Endothelial cell of umbilical vein (primary cell): ENCODE measurements around the gene RIMS4. TPM values are rescaled to one million over a fixed set of nuclear protein-coding genes. Genes with fewer than 3 reads are reported as not detected.

Experiments
- BruUV-seq: library from RNA; stranded (reverse); fragments of 400-500 nt; replicated peaks from 2 replicates; lab custom pipeline; 2021; lab: Mats Ljungman, UMichigan
- CTCF ChIA-PET: fragments of 300-600, 350-600 bp; sonication (Branson Sonifier 250); formaldehyde crosslinking; loops from one replicate; lab custom pipeline; 2021; ENCODE audit warnings: antibody characterized with exemption, inconsistent platforms; lab: Charles Lee
- POLR2A ChIA-PET: fragments of 300-600, 350-600 bp; sonication (Branson Sonifier 250); formaldehyde crosslinking; loops from one replicate; lab custom pipeline; 2021; ENCODE audit warnings: antibody characterized with exemption, inconsistent platforms; lab: Charles Lee
- DNase-seq: peaks from one replicate; pipeline ENCODE4 v3.0.0-alpha.2; 2011; ENCODE audit warnings: low read depth, low spot score
- FAIRE-seq: peaks from 2 replicates; lab custom pipeline; 2011; peaks lifted over from hg19 to GRCh38; lab: Jason Lieb, UNC
- H2AFZ ChIP-seq: 2 replicates; pipeline ENCODE4 v1.6.0; 2012; ENCODE audit warnings: low read depth, low read length, control low read depth, inconsistent platforms
- H3K27ac ChIP-seq: 2 replicates; pipeline ENCODE4 v1.5.1; 2011; ENCODE audit warnings: low read depth, mild to moderate bottlenecking, control low read depth, low read length, moderate library complexity; ENCODE audit not compliant: insufficient read depth
- H3K27me3 ChIP-seq, 2 experiments: 2 replicates each; pipeline versions ENCODE4 v1.6.0 to v1.6.1; 2011; ENCODE audit warnings: low read length in 2 of 2, mixed read lengths in 1 of 2; ENCODE audit not compliant: control insufficient read depth in 2 of 2, insufficient read depth in 2 of 2
- H3K36me3 ChIP-seq, 2 experiments: 2 replicates in 1 of 2; 3 replicates in 1 of 2; pipeline ENCODE4 v1.5.1; 2011; ENCODE audit warnings: low read length in 2 of 2, mild to moderate bottlenecking in 1 of 2, moderate library complexity in 1 of 2; ENCODE audit not compliant: control insufficient read depth in 2 of 2, insufficient read depth in 2 of 2; ENCODE audit errors: extremely low read depth in 1 of 2
- H3K4me1 ChIP-seq: 3 replicates; pipeline ENCODE4 v1.5.1; 2011; ENCODE audit warnings: mild to moderate bottlenecking, low read length; ENCODE audit not compliant: control insufficient read depth, insufficient read depth; ENCODE audit errors: extremely low read depth
- H3K4me2 ChIP-seq: 2 replicates; pipeline ENCODE4 v1.6.1; 2011; ENCODE audit warnings: low read length, control low read depth, mixed read lengths; ENCODE audit not compliant: insufficient read depth
- H3K4me3 ChIP-seq, 3 experiments: fragments of 200-600 bp in 1 of 3; sonication (generic), shearing (Covaris generic) in 1 of 3; replicated peaks in 1 of 3; 2 replicates each; pipeline ENCODE4 v1.5.1; 2011 to 2016; ENCODE audit warnings: control low read depth in 3 of 3, low read length in 3 of 3, mild to moderate bottlenecking in 2 of 3, inconsistent platforms in 1 of 3, low read depth in 1 of 3, moderate library complexity in 1 of 3; ENCODE audit not compliant: insufficient read depth in 1 of 3
- H3K79me2 ChIP-seq: 2 replicates; pipeline ENCODE4 v1.6.0; 2012; ENCODE audit warnings: low read length, inconsistent platforms; ENCODE audit not compliant: control insufficient read depth, insufficient read depth
- H3K9ac ChIP-seq: replicated peaks from 2 replicates; pipeline ENCODE3; 2011; ENCODE audit warnings: low read length, control low read depth; ENCODE audit not compliant: insufficient read depth; ENCODE audit errors: extremely low read depth
- H3K9me1 ChIP-seq: replicated peaks from 3 replicates; pipeline ENCODE4 v1.6.0; 2011; ENCODE audit warnings: mild to moderate bottlenecking, low read length; ENCODE audit not compliant: control insufficient read depth, insufficient read depth; ENCODE audit errors: extremely low read depth
- H3K9me3 ChIP-seq: replicated peaks from 2 replicates; pipeline ENCODE4 v1.5.1; 2012; ENCODE audit warnings: low read length, inconsistent platforms; ENCODE audit not compliant: control insufficient read depth, insufficient read depth
- H4K20me1 ChIP-seq: replicated peaks from 2 replicates; pipeline ENCODE3; 2011; ENCODE audit warnings: mild to moderate bottlenecking, low read length; ENCODE audit not compliant: control insufficient read depth, insufficient read depth; ENCODE audit errors: extremely low read depth
- CTCF ChIP-seq, 2 donors: IDR thresholded peaks; 1 replicate in 1 of 2; 2 replicates in 1 of 2; pipeline ENCODE4 v1.5.1; 2011; ENCODE audit warnings: low read length in 2 of 2, mild to moderate bottlenecking in 2 of 2, moderate library complexity in 2 of 2, control low read depth in 1 of 2, inconsistent platforms in 1 of 2, low read depth in 1 of 2; ENCODE audit not compliant: insufficient read depth in 1 of 2; ENCODE audit errors: extremely low read depth in 1 of 2
- EZH2 ChIP-seq: IDR thresholded peaks from 2 replicates; pipeline ENCODE4 v1.6.1; 2012; ENCODE audit warnings: borderline replicate concordance, low read depth, mild to moderate bottlenecking, moderate library complexity, low read length, inconsistent platforms; ENCODE audit not compliant: severe bottlenecking
- FOS ChIP-seq: IDR thresholded peaks from 2 replicates; pipeline ENCODE4 v1.6.1; 2011; ENCODE audit warnings: mild to moderate bottlenecking, low read length, moderate library complexity, borderline replicate concordance; ENCODE audit not compliant: insufficient read depth
- GATA2 ChIP-seq: IDR thresholded peaks from 2 replicates; pipeline ENCODE4 v1.7.0; 2011; ENCODE audit warnings: low read depth, mild to moderate bottlenecking, moderate library complexity, mixed read lengths, low read length; ENCODE audit not compliant: insufficient read length, insufficient read depth
- JUN ChIP-seq: IDR thresholded peaks from 2 replicates; pipeline ENCODE4 v1.6.1; 2011; ENCODE audit warnings: borderline replicate concordance, low read depth; ENCODE audit not compliant: insufficient read length, insufficient read depth
- MAX ChIP-seq: IDR thresholded peaks from 2 replicates; pipeline ENCODE4 v1.6.1; 2011; ENCODE audit not compliant: insufficient read depth, insufficient read length
- MYC ChIP-seq: IDR thresholded peaks from one replicate; pipeline ENCODE4 v1.6.1; 2011; ENCODE audit warnings: mild to moderate bottlenecking, low read depth, low read length
- POLR2A ChIP-seq: IDR thresholded peaks from 2 replicates; pipeline ENCODE4 v1.6.1; 2012; ENCODE audit warnings: low read depth, mild to moderate bottlenecking, control low read depth, low read length
- POLR2AphosphoS5 ChIP-seq: IDR thresholded peaks from 2 replicates; pipeline ENCODE4 v1.6.1; 2012; ENCODE audit warnings: low read depth, mild to moderate bottlenecking, control low read depth, low read length, moderate library complexity; ENCODE audit not compliant: insufficient read depth
- dilution Hi-C: fragments of 300-500 bp; cut with MboI; formaldehyde crosslinking; loops from one replicate; pipeline ENCODE4 v1.15.0; 2019; ENCODE audit warnings: low sequenced_read_pairs; ENCODE audit not compliant: extremely low pct_ligation_motif_present
- intact Hi-C: fragments of 100-400 bp; cut with micrococcal nuclease; formaldehyde crosslinking; loops from one replicate; pipeline ENCODE4 v1.10.0; 2022
- polyA plus RNA-seq, 4 experiments: library from polyadenylated mRNA; depleted of rRNA in 3 of 4; stranded (reverse) in 3 of 4; unstranded in 1 of 4; fragments of >200 nt; gene quantifications; 2 replicates each; pipeline versions ENCODE4 v1.2.1 to v1.2.3, GENCODE V29; 2011 to 2012; ENCODE audit warnings: missing spikeins in 1 of 4
- total RNA-seq: library from RNA; stranded (reverse); gene quantifications from 2 replicates; pipeline ENCODE4 v1.2.3, GENCODE V29; 2021

RIMS4 gene
- total and polyA plus RNA-seq, 2 donors (not counting 3 experiments of a cell fraction or from before 2014, with no cell fraction given) = not detected

GRCh38 chr20:44731657-44732056 is 78.7 kb downstream of the RIMS4 start:
- H3K27me3 ChIP-seq = no peaks in the 10 kb centered on the region
- intact Hi-C loops = loop anchor here (5.0 to 10.0 kb wide), 3 partner anchors 197 to 344 kb away; partner anchors contain the start of gene TTPAL
- FAIRE-seq (no peak), DNase-seq (no peak)
- H3K9me3 ChIP-seq = no peaks in the 10 kb centered on the region
- CTCF ChIA-PET = interaction anchor here (1.1 to 7.5 kb wide), 12 partner anchors 9 to 347 kb away, joined by 3 to 310 read pairs (median 8); partner anchors contain the start of gene CCN5
- H3K4me2 ChIP-seq = no peak overlapping the region
- H3K4me1 ChIP-seq = peaks cover 12% of the 10 kb centered on the region
- H3K9me1 ChIP-seq = no peaks in the 10 kb centered on the region
- dilution Hi-C loops = no loop called here
- H3K4me3 ChIP-seq = no peak overlapping the region
- POLR2A ChIA-PET = no interaction called here
- H2AFZ ChIP-seq = no peak overlapping the region
- TF ChIP-seq POLR2A (no peak), CTCF (IDR thresholded peaks at IDR 0.05; ENCODE audit: extremely low read depth in 1 of 2, insufficient read depth in 1 of 2, low read depth in 1 of 2, low read length in 2 of 2) (no peak), GATA2 (no peak), MYC (no peak), POLR2AphosphoS5 (no peak), EZH2 (no peak), FOS (no peak), JUN (no peak), MAX (no peak)
- no peaks in the 10 kb centered on the region for H3K79me2 ChIP-seq
- H4K20me1 ChIP-seq = no peaks in the 10 kb centered on the region
- no peaks in the 10 kb centered on the region for H3K36me3 ChIP-seq
- BruUV-seq = no TSS peak
- no peak overlapping the region for H3K9ac ChIP-seq
- no peak overlapping the region for H3K27ac ChIP-seq
